WI38 (cell line): ENCODE measurements around the gene ATP11B.

ENCODE experiments used
- H3K4me3 ChIP-seq: 2 replicates; pipeline ENCODE4 v1.5.1; 2011; ENCODE audit warnings: low read depth, mild to moderate bottlenecking, control low read depth, low read length
- TF ChIP-seq, protein P1 (sequence below): IDR thresholded peaks from 2 replicates; pipeline ENCODE4 v1.5.1; 2012; ENCODE audit warnings: low read depth, mild to moderate bottlenecking, control low read depth, low read length

The ATP11B gene

DNA sequence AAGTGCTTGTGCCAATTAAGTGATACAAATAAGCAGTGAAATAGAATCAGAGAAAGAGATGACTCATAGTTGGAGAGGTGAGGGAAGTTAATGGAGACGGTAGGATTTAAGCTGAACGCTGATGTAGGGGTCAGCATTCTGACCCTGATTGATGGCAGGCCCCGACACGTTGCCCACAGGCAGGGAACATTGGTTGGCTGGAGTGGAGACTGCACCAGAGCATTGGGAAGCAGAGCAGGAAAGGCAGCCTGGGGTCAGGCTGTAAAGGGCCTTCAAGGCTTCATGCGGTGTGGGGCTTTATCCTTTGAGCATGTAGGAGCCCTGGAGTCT lies 118.4 kb downstream of the ATP11B start:
- H3K4me3 ChIP-seq: no peak overlapping the region
- TF ChIP-seq, protein P1, sequence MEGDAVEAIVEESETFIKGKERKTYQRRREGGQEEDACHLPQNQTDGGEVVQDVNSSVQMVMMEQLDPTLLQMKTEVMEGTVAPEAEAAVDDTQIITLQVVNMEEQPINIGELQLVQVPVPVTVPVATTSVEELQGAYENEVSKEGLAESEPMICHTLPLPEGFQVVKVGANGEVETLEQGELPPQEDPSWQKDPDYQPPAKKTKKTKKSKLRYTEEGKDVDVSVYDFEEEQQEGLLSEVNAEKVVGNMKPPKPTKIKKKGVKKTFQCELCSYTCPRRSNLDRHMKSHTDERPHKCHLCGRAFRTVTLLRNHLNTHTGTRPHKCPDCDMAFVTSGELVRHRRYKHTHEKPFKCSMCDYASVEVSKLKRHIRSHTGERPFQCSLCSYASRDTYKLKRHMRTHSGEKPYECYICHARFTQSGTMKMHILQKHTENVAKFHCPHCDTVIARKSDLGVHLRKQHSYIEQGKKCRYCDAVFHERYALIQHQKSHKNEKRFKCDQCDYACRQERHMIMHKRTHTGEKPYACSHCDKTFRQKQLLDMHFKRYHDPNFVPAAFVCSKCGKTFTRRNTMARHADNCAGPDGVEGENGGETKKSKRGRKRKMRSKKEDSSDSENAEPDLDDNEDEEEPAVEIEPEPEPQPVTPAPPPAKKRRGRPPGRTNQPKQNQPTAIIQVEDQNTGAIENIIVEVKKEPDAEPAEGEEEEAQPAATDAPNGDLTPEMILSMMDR: no peak

DNA sequence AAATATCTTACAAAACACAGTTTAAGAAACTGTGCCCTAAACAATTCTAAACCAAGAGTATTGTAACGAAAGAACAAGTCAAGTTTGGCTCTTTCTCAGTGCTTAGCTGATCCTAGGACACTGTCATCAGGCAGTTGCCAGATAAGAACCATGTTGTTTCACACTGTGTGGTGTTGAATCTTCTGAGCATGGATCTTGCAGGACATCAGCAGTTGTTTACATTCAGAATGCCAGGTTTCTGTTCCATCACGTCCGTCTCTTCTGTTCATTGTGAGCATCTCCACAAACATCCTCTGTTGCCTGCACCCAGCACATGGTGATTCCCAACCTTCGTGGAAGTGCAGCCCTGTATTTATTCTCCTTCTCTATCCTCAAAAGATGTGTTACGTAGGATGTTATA lies 119.2 kb downstream of the ATP11B start:
- no peak overlapping the region for H3K4me3 ChIP-seq
- TF ChIP-seq, protein P1: no peak

DNA sequence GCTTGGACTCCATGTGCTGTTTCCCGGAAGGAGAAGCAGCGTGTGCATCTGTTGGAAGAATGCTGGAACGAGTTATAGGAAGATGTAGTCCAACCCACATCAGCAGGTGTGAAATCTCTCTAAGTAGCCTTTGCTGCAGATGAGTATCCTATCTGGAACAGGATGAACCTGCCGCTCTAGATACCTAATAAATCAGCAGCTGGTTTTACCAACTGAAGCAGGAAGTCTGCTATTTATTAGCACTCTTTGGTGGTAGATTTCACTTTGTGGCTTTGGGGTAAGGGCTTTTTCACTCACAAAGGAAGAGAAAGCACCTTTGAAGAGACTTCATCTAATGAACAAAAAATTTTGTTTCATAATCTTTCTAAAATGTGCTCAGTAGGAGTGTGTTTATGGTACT lies 120.6 kb downstream of the ATP11B start:
- H3K4me3 ChIP-seq: no peak overlapping the region
- TF ChIP-seq, protein P1: no peak

DNA sequence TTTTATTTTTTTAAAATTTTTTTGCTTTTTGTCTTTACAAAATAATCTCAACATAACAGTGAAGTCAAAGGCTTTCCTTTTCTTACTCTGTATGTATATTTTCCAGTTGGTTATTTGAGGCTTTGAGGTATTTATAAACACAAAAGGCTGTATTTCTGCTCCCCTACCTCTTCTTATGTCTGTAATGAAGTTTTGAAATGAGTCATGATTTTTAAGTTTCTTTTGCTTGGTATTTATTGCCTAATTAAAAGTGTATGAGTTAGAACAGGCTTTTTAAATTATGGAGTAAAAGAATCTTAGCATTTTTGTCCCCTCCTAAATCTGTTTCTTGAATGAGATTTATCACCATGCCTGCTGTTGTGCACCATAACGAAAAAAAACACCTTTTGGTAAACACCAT lies 121.0 kb downstream of the ATP11B start:
- TF ChIP-seq, protein P1: no peak
- H3K4me3 ChIP-seq: no peak overlapping the region

DNA sequence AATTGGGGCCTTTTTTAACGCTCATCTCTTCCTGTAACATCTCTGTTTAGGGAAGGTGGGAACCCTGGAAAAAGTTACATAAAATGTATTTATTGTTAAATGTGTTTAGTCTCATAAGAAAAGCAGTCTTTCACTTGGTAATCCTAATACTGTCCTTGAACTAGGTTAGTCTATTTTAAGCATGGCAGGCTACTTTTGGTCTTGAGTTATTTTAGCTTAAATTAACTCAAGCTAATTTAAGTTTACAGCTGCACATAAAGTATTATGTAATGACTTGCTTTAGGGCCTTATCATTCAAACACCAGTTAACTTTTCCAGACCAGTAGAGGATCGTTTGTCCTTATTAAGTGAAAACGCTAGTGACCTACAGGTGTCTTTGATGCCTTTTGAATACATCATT lies 123.8 kb downstream of the ATP11B start:
- TF ChIP-seq, protein P1: no peak
- no peak overlapping the region for H3K4me3 ChIP-seq

DNA sequence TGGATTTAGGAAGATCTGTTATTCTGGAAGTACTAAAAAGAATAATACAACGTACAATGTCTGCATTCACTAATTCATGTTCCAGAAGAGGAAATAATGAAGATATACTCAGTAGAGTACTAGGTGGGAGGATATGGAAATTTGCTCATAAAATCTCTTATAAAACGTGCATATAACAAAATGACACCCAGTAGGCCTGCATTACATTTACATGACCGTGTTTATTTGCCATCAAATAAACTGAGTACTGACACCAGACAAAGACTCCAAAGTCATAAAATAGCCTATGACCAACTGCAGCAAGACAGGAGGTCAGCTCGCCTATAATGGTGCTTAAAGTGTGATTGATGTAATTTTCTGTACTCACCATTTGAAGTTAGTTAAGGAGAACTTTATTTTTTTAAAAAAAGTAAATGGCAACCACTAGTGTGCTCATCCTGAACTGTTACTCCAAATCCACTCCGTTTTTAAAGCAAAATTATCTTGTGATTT lies 126.6 kb downstream of the ATP11B start:
- TF ChIP-seq, protein P1: no peak
- no peak overlapping the region for H3K4me3 ChIP-seq

DNA sequence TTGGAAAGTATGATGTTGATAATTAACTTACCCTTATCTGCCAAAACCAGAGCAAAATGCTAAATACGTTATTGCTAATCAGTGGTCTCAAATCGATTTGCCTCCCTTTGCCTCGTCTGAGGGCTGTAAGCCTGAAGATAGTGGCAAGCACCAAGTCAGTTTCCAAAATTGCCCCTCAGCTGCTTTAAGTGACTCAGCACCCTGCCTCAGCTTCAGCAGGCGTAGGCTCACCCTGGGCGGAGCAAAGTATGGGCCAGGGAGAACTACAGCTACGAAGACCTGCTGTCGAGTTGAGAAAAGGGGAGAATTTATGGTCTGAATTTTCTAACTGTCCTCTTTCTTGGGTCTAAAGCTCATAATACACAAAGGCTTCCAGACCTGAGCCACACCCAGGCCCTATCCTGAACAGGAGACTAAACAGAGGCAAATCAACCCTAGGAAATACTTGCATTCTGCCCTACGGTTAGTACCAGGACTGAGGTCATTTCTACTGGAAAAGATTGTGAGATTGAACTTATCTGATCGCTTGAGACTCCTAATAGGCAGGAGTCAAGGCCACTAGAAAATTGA lies 127.3 kb downstream of the ATP11B start:
- H3K4me3 ChIP-seq: no peak overlapping the region
- TF ChIP-seq, protein P1: no peak
